GM18508 (cell line): ENCODE measurements around the gene PPP1R11.
"Not testable (repeated sequence)": the region's sequence is repeated elsewhere in the genome, so short reads cannot be mapped to it uniquely, and the experiment has no call there.

Source experiments
- ATAC-seq: cut with Tn5 transposase; IDR thresholded peaks from one replicate; pipeline ENCODE4 v1.9.1; 2021; ENCODE audit warnings: moderate number of reproducible peaks; ENCODE audit not compliant: insufficient read depth, unreplicated experiment

PPP1R11 gene

DNA sequence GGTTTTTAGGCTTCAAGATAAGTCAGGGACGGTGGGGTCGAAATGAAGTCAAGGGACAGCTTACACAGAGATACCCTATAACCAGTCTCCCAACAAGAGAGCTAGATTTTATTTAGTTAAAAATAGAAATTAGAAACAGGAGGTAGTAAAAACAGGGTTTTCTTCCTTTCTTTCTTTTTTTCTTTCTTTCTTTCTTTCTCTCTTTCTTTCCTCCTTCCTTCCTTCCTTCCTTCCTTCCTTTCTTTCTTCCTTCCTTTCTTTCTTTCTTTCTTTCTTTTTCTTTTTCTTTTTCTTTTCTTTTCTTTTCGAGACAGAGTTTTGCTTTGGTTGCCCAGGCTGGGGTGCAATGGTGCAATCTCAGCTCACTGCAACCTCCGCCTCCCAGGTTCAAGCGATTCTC is 51.7 kb downstream of the PPP1R11 start:
- not testable (repeated sequence) for ATAC-seq
